Stimulated activated CD4-positive, alpha-beta T cell treated with anti-CD3 and anti-CD28 coated beads, Interleukin-1b, Interleukin-23, amount 100 ng/mL, for 1 hour (primary cell): ENCODE measurements around the gene SLIT3.

Experiments
- DNase-seq, 2 donors: peaks; one replicate each; pipeline ENCODE4 v3.0.0-alpha.2; 2020; ENCODE audit warnings: low read depth in 2 of 2

The SLIT3 gene

DNA sequence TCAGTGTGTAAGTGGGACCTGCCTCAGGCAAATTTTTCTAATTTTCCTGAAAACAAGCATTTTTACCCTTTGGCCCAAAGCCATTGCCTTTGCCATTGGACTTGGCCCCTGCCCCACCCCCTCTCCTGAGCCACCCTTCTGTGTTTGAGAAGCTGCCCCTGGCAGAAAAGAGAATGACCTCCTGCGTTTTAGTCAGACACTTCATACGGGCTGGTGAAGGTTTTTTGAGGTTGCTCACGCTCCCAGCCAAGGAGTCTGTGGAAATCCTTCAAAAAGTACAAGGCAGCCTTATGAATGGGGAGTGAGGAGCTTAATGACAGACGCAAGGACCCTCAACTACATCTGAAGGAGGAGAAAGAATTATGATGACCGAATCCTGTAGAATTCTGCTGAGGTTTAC, 308.9 kb downstream of the SLIT3 start:
- no peak for DNase-seq

DNA sequence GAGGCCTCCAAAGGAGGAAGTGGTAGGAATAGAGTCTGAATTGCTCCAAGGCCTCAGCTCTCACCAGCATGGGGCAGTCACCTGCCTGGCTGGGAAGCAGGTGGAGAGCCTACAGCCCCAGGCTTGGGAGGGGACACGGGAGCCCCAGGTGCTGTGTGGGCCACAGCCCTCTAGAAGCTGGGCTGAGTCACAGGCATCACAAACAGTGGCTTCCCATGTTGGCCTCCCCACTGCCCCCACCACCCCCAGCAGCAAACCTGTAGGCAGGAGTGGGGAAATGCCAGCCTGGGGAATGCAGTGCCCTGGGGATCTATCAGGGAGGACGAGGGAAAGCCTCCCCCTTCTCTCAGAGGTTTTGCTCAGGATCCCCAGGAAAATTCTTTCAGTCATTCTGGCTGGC, 309.6 kb downstream of the SLIT3 start:
- DNase-seq, result no peak

DNA sequence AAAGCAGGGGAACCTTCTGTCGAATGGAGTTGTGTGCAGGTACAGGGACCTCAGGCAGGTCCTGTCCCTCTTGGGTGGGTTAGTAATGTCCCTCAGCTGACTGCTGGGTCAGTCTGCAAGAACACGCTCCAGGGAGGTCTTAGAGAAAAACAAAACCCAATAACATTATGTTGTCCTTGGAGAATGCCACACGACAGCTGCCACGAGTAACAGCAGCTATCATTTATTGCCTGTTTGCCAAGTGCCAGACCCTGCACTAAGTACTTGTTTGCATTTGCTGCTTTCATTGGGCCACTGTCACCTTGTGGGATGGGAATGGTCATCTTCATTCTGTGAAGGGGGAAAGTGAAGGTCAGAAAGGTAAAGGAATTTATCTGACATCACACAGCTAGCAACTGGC, 310.3 kb downstream of the SLIT3 start:
- DNase-seq, result no peak

- no peak for DNase-seq
Measured at GRCh38 chr5:168989731-168990505, 311.0 kb downstream of the SLIT3 start.

- DNase-seq, result no peak
Measured at GRCh38 chr5:168988699-168989098, 312.2 kb downstream of the SLIT3 start.

GRCh38 chr5:168987543-168988300, 313.2 kb downstream of the SLIT3 start:
- DNase-seq, result peak in 1 of 2 donors; percentile 39

DNA sequence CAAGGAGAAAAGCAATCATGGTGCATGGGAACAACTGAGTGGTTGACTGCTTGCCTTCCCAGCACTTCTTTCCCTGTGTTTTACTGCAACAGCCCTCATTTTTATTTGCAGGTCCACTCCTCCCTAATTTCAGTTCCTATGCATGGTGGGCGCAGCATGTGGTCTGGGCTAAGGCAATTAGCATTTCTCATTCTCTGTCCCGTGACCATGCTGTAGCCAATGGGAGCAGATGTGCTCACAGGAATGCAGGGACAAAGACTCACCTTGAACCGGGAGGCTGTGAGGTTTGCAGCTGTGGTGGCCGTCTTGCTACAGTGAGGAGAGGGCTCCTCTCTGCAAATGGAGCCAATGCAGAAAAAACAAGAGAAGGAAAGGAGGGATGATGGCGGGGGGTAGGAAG, 315.5 kb downstream of the SLIT3 start:
- DNase-seq, result no peak

GRCh38 chr5:168984135-168984675, 316.7 kb downstream of the SLIT3 start:
- DNase-seq, result no peak

- DNase-seq, result no peak
Measured at GRCh38 chr5:168979135-168979534, 321.8 kb downstream of the SLIT3 start.

DNA sequence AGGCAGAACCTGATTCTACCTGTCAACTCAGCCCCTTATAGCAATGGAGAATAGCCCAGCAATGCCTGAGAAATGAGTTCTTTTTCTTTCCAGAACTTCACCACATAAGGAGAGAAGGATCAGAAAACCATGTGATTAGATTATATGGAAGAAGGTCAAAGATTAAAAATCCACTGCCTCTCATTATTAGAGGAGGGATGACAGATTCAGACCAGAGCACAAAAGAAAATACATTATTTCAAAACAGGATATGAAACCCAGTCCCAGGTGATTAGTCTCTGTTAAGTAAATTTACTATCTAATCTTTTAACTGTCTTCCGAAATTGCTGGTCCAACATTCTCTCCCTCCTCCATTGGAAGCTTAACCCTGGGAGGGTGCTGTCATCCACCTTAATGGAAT, 322.4 kb downstream of the SLIT3 start:
- DNase-seq, result no peak

DNA sequence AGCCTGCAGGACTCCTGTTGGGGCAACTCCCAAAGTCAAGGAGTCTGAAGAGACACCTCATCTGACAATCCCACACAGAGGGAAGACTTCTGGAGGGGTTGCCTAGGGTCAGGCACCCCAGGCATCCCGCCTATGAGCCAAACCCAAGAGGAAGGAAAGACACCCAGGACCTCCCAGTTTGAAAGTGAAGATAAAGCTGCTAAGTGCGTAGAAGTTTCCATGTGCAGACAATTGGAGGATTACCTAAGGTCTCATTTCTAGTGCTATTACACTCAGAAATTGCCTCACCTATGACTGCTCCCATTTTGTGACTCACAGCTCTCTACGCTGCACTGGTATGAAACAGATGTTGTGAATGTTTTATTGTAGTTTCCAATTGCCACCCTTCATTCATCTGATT, 322.9 kb downstream of the SLIT3 start:
- DNase-seq, result no peak

DNA sequence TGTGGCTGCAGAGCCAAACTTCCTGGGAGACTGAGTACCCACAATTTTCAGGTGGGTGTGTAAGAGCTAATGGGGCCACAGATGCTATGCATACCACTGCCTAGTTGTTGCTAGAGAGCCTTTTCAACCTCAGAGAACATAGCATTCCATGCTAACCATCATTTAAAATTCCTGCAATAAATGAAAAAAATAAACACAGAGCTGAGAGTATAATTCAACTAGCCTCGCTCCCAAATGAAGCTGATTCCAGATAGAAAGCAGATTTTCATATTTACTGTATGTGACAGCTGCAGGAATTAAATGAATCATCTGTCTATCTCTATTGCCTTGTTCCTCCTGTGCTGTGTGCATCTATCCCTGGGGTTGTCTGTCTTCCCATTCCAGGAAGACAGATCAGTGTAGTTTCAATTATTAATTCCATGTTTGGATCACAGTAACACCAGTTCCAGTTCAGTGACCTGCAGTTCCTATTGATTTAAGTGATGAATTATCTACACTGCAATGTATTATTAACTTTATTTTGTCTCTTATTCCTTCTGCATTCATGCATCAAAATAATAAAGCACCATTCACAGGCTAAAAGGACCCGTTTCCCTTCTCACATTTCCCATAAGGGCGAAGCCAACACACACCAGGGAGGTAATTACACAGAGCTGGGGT, 324.5 kb downstream of the SLIT3 start:
- no peak for DNase-seq

DNA sequence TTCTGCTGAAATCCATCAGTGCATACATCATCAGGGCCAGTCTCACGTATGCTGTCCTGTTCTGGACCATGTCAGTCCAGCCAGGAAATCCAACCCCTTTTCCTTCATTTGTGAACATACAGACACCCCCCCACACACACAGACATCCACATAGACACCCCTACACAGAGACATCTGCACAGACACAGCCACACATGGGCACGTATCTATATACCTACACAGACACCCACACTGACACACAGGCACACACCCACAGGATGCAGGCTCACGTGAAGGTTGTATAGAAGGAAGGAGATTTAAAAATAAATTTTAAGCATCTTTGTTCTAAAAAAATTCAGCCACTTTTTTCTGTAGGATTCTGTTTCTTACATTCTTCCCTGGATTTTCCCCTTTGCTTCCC, 325.6 kb downstream of the SLIT3 start:
- DNase-seq, result no peak

DNA sequence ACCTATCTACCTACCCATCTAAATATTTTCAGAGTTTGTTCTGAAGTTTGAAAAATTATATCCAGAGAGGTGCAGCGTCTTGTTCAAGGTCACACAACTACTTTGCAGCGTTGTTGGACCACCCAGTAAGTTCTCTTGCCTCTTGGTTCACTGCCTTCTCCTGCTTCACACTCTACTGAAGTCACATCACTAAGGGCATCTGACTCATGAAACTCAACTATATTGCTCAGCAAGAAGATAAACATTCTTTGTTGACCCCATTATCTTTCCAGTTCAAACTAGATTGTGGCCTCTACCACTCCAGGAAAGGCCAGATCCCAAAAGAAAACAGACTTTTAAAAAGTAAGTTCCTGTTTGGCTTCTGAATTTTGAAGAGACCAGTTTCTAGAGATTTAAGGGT, 326.9 kb downstream of the SLIT3 start:
- DNase-seq, result no peak

DNA sequence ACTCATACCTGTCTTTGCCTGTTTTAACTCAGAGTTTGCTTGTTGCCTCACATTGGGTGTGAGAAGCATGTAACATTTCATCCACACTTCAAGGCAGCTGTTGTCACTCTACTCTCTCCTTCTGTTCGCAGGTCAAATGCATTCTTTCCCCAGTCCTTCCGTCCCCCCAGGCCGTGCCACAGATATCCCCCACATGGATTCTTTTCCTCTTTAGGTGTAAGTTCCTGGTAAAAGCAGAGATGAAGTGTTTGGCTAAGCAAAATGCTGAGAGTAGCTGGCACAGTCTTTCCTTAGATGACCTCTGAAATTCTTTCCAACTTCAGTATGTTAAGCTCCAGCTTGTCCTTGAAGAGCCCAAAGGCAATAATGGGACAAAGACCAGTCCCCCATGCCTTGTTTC, 328.2 kb downstream of the SLIT3 start:
- DNase-seq, result no peak

- DNase-seq, result no peak
Measured at GRCh38 chr5:168971100-168971499, 329.8 kb downstream of the SLIT3 start.

DNA sequence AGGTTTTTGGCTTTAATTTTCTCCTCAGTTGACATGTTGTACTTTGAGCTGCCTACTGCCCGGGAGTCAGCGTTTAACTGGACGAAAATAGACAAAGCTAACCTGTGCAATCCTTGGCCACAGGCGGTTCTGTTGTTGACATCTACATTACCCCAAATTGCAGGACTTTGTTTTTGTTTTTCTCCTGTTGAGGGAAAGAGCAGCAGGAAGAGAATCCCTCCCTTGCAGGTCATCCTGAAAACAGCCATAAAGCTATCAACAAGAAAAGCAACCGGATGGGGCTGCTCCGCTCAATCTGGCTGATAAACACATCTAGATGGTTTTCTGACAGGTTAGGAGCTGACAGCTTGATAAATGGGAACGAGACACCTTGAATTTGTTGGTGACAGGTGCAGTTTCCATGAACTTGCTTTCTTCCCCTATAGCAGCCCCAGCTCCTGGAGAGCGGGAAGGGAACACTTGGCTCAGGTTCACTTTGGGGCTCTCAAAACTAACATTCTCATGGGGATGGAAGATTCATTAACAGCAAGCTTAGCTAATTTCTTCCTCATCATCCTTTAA, 331.5 kb downstream of the SLIT3 start:
- DNase-seq, result no peak

- DNase-seq, result no peak
Measured at GRCh38 chr5:168967882-168968620, 332.9 kb downstream of the SLIT3 start.

DNA sequence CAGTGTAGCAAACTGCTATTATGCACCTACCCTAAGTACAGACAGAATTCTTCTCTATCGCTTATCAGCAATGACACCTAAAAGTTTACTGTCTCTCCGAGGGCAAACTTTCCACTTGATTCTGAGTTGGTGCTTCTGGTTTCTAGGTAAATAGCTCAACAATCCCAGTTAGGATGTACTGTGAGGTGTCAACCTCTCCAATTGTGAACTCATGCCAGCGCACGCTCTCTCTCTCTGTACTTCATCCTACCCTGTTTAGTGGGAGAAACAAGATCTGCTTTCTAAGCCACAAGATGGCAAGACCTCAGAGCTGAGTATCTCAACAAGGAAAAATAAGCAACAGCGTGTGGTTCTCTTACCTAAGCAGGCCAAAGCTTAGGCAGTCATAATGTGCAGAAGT, 335.3 kb downstream of the SLIT3 start:
- DNase-seq, result no peak

- no peak for DNase-seq
Measured at GRCh38 chr5:168964182-168964581, 336.8 kb downstream of the SLIT3 start.

DNA sequence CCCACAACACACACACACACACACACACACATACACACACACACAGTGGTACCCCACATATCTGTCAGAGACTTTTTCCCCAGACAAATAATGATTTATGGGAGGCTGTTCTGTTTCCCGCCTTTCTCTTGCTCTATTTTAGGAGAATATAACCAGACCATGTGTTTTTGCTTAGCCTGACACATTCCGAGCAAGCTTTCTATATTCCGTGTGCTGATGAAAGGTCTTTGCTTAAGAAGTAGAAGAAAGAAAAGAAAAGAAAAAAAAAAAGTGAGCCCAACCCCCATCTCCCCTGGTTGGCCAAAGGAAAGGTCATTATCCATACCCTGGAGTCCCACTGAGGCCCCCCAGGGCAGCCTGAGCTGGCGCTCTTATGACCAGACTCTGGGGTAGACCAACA, 338.6 kb downstream of the SLIT3 start:
- no peak for DNase-seq

- DNase-seq, result no peak
Measured at GRCh38 chr5:168961681-168962080, 339.3 kb downstream of the SLIT3 start.
